NOMO-1 treated with dmso at 0.1 percent for 144 hours (cell line): Measurements from ENCODE around the gene GLTPD2.
"Not testable (repeated sequence)": the region's sequence is repeated elsewhere in the genome, so short reads cannot be mapped to it uniquely, and the experiment has no call there.

ENCODE experiments used
- DNase-seq: peaks from one replicate; lab custom pipeline; 2025; ENCODE audit not compliant: unreplicated experiment; lab: John Stamatoyannopoulos, UW

Gene GLTPD2

GRCh38 chr17:4807605-4808377 is 19.0 kb downstream of the GLTPD2 start:
- no peak for DNase-seq

- no peak for DNase-seq
These were observed 19.6 kb downstream of the GLTPD2 start for GRCh38 chr17:4808378-4808767.

- DNase-seq = no peak
These were observed 22.0 kb downstream of the GLTPD2 start for GRCh38 chr17:4810696-4811290.

GRCh38 chr17:4811471-4811870 is 22.7 kb downstream of the GLTPD2 start:
- no peak for DNase-seq

- DNase-seq = no peak
These were observed 23.9 kb downstream of the GLTPD2 start for GRCh38 chr17:4812690-4813089.

GRCh38 chr17:4815043-4815675 is 26.4 kb downstream of the GLTPD2 start:
- no peak for DNase-seq

- no peak for DNase-seq
These were observed 28.1 kb downstream of the GLTPD2 start for GRCh38 chr17:4816826-4817225.

- DNase-seq = no peak
These were observed 29.5 kb downstream of the GLTPD2 start for GRCh38 chr17:4818276-4818675.

GRCh38 chr17:4822835-4823234 is 34.1 kb downstream of the GLTPD2 start:
- DNase-seq = no peak

GRCh38 chr17:4823373-4824089 is 34.8 kb downstream of the GLTPD2 start:
- no peak for DNase-seq

- no peak for DNase-seq
These were observed 38.6 kb downstream of the GLTPD2 start for GRCh38 chr17:4827399-4827798.

- DNase-seq = not testable (repeated sequence)
These were observed 44.0 kb downstream of the GLTPD2 start for GRCh38 chr17:4832829-4833177.

- DNase-seq = peak; percentile 77
These were observed 44.6 kb downstream of the GLTPD2 start, which contains the start of gene MINK1 for GRCh38 chr17:4833178-4833940. MINK1 (plus strand) TSS chr17:4833340; CDS start chr17:4833584, 244 bp downstream.

- DNase-seq = peak; percentile 3
These were observed 45.3 kb downstream of the GLTPD2 start for GRCh38 chr17:4833941-4834680.

- no peak for DNase-seq
These were observed 45.9 kb downstream of the GLTPD2 start for GRCh38 chr17:4834681-4835020.

- no peak for DNase-seq
These were observed 47.5 kb downstream of the GLTPD2 start for GRCh38 chr17:4836221-4836620.

- no peak for DNase-seq
These were observed 48.9 kb downstream of the GLTPD2 start for GRCh38 chr17:4837471-4838308.

GRCh38 chr17:4838309-4838785 is 49.6 kb downstream of the GLTPD2 start:
- no peak for DNase-seq

GRCh38 chr17:4839221-4839620 is 50.5 kb downstream of the GLTPD2 start:
- no peak for DNase-seq
